ENCODE results near the gene PTPRN2. TPM values are rescaled to one million over a fixed set of nuclear protein-coding genes. Genes with fewer than 3 reads are reported as not detected.

Gene PTPRN2
- total and polyA plus RNA-seq, 2 of the 13 experiments (the other 11 are each of a cell fraction or from before 2014, with no cell fraction given), result 2.5 to 24.2 TPM

DNA sequence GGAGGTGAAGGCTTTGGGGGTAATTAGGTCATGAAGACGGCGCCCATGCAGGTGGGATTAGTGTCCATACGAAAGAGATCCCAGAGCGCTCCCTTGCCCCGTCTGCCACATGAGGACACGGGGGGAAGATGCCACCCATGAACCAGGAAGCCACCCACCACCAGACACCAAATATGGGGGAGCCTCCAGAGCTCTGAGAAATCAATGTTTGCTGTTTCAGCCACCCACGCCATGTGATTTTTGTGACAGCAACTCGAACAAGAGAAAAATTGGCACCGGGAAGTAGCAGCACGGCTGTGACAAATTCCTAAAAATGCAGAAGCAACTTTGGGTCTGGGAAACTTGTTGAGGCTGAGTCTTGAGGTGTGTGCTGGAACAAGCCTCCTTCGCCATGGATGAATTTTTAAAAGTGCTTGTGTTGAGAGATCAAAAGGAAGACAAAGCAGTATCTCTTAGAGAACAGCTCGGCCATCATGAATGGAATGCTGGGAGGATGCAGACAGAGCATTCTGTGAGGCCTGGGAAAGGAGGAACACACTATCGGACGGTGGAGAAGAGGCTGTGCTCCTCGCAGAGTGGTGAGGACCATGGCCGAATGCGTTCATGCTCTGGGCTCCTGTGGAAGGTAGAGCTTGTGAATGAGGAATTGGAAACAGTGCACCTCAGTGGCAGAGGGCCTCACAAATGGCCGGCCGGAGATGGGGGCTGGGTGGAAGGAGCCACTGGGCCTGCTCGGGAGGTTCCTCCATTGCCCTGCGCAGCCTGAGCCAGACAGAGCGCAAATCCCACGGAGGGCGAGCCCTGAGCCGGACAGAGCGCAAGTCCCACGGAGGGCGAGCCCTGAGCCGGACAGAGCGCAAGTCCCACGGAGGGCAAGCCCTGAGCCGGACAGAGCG lies 277.5 kb downstream of the PTPRN2 start:
- H2AFZ ChIP-seq (ENCODE audit: low read length), result no peak overlapping the region
- no peak overlapping the region for H3K9ac ChIP-seq (ENCODE audit: insufficient read depth, low read depth, low read length)
- H3K4me1 ChIP-seq (ENCODE audit: insufficient read depth, low read length), result no peaks in the 10 kb centered on the region
- intact Hi-C loops (cut with micrococcal nuclease; ENCODE audit: unreplicated experiment) (no loop called here), in situ Hi-C loops (cut with HindIII; ENCODE audit: extremely low pct_ligation_motif_present, low pct_unique_long_range_greater_than_20kb) (no loop called here)
- H3K27ac ChIP-seq (ENCODE audit: extremely low read length, insufficient read depth, low read length), result no peak overlapping the region
- H3K9me3 ChIP-seq (ENCODE audit: low read length), result peaks cover 11% of the 10 kb centered on the region
- H3K4me3 ChIP-seq (replicated peaks in 1 of 3; ENCODE audit: insufficient read depth in 1 of 3, low read depth in 2 of 3, low read length in 3 of 3), result no peak overlapping the region
- DNase-seq (ENCODE audit: low spot score) (no peak), ATAC-seq (no peak), FAIRE-seq (no peak)
- no peaks in the 10 kb centered on the region for H3K27me3 ChIP-seq (ENCODE audit: control insufficient read depth in 1 of 2, insufficient read depth in 2 of 2, low read length in 2 of 2)
- H3K4me2 ChIP-seq (ENCODE audit: low read depth, low read length), result no peak overlapping the region
- 88% methylated on average over 33 of the region's 33 CpGs for WGBS (ENCODE audit: low lambda C conversion rate)
- BruUV-seq (replicated peaks), result no TSS peak
- peaks cover 0 to 1% of the 10 kb centered on the region in 2 experiments; a peak in 1 of 5 replicates for H3K36me3 ChIP-seq (replicated peaks in 1 of 2; ENCODE audit: control insufficient read depth in 1 of 2, insufficient read depth in 2 of 2, low read length in 2 of 2)
- POLR2A ChIA-PET, result no interaction called here
- no peaks in the 10 kb centered on the region; the same call in 1 of the 2 replicates for H4K20me1 ChIP-seq (ENCODE audit: insufficient read depth, low read length)
- CTCF ChIA-PET (ENCODE audit: low intra/inter-chr PET ratio, low total read pairs), result no interaction called here
- H3K79me2 ChIP-seq (ENCODE audit: insufficient read depth, low read length), result no peaks in the 10 kb centered on the region
- TF ChIP-seq ZBTB7A (CRISPR knock-in tag; IDR thresholded peaks at IDR 0.05), result no peak
- no peak for TF ChIP-seq ISL2 (CRISPR knock-in tag; IDR thresholded peaks at IDR 0.05)
- no peak for TF ChIP-seq NR0B2 (CRISPR knock-in tag; IDR thresholded peaks at IDR 0.05)
- no peak for TF ChIP-seq FLYWCH1 (CRISPR knock-in tag; IDR thresholded peaks at IDR 0.05)
- TF ChIP-seq MATR3 (CRISPR knock-in tag; IDR thresholded peaks at IDR 0.05), result no peak
- TF ChIP-seq, protein P1, sequence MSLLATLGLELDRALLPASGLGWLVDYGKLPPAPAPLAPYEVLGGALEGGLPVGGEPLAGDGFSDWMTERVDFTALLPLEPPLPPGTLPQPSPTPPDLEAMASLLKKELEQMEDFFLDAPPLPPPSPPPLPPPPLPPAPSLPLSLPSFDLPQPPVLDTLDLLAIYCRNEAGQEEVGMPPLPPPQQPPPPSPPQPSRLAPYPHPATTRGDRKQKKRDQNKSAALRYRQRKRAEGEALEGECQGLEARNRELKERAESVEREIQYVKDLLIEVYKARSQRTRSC (CRISPR knock-in tag; IDR thresholded peaks at IDR 0.05; ENCODE audit: low read depth), result no peak
- TF ChIP-seq HINFP (CRISPR knock-in tag; IDR thresholded peaks at IDR 0.05; ENCODE audit: low read depth), result no peak
- TF ChIP-seq SALL1 (CRISPR knock-in tag; IDR thresholded peaks at IDR 0.05), result no peak
- TF ChIP-seq JARID2 (CRISPR knock-in tag; IDR thresholded peaks at IDR 0.05; ENCODE audit: insufficient replicate concordance), result no peak
- no peak for TF ChIP-seq AHDC1 (CRISPR knock-in tag; IDR thresholded peaks at IDR 0.05; ENCODE audit: borderline replicate concordance)
- no peak for TF ChIP-seq ZNF839 (CRISPR knock-in tag; IDR thresholded peaks at IDR 0.05; ENCODE audit: borderline replicate concordance)
- no peak for TF ChIP-seq CCAR2 (optimal IDR thresholded peaks at IDR 0.05; ENCODE audit: low read depth, low read length)
- no peak for TF ChIP-seq MXI1 (IDR thresholded peaks at IDR 0.05; ENCODE audit: borderline replicate concordance, low read depth, low read length)
